ENCODE results near the gene CARS2.
"Not testable (repeated sequence)": the region's sequence is repeated elsewhere in the genome, so short reads cannot be mapped to it uniquely, and the experiment has no call there.

The CARS2 gene, protein sequence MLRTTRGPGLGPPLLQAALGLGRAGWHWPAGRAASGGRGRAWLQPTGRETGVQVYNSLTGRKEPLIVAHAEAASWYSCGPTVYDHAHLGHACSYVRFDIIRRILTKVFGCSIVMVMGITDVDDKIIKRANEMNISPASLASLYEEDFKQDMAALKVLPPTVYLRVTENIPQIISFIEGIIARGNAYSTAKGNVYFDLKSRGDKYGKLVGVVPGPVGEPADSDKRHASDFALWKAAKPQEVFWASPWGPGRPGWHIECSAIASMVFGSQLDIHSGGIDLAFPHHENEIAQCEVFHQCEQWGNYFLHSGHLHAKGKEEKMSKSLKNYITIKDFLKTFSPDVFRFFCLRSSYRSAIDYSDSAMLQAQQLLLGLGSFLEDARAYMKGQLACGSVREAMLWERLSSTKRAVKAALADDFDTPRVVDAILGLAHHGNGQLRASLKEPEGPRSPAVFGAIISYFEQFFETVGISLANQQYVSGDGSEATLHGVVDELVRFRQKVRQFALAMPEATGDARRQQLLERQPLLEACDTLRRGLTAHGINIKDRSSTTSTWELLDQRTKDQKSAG

GRCh38 chr13:110705826-110706569, at the start of gene CARS2:
Gene CARS2 (minus strand): TSS chr13:110706116. CDS start chr13:110706093, 23 bp downstream.
- in situ Hi-C loops (cut with MboI; ENCODE audit: low sequenced_read_pairs): no loop called here
- Histone ChIP-seq H3K4me3 (peak within 1 kb of the TSS; percentile 59), H3K36me3 (replicated peaks) (peaks cover 19% of the 10 kb centered on the region), H3K4me1 (peaks cover 14% of the 10 kb centered on the region), H3K27me3 (ENCODE audit: low read depth) (no peaks in the 10 kb centered on the region), H3K9me3 (no peaks in the 10 kb centered on the region)
- DNase-seq (ENCODE audit: low spot score in 2 of 2): peak; percentile 93 to 98

GRCh38 chr13:110748271-110748670, 42.4 kb upstream of the CARS2 start:
- Histone ChIP-seq H3K36me3 (replicated peaks) (no peaks in the 10 kb centered on the region), H3K4me1 (no peaks in the 10 kb centered on the region), H3K9me3 (peaks cover 8% of the 10 kb centered on the region; the same call in 1 of the 2 replicates), H3K4me3 (no peak overlapping the region), H3K27me3 (ENCODE audit: low read depth) (no peaks in the 10 kb centered on the region)
- no peak for DNase-seq (ENCODE audit: low spot score in 2 of 2)
- in situ Hi-C loops (cut with MboI; ENCODE audit: low sequenced_read_pairs): no loop called here

DNA sequence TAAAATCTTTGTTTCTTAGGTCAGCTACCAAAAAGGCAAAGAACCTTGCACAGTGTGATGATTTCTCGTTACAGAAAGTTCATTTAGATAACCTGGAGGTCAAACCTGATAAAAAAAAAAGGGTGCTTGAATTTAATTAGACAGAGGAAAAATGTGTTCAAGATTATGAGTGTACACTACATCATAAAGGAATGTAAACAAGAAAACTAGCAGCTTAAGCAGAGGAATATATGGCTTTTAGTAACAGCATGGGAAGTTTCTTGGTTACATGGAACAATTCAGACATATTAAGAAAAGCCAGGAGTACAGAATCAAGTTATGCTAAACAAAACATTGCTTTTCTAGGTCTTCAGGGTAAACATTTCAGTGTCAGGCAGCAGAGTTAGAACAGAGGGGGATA, 40.5 kb upstream of the CARS2 start:
- Histone ChIP-seq H3K36me3 (replicated peaks) (no peaks in the 10 kb centered on the region), H3K27me3 (ENCODE audit: low read depth) (no peaks in the 10 kb centered on the region), H3K4me3 (no peak overlapping the region), H3K9me3 (peaks cover 8% of the 10 kb centered on the region; the same call in 1 of the 2 replicates), H3K4me1 (no peaks in the 10 kb centered on the region)
- in situ Hi-C loops (cut with MboI; ENCODE audit: low sequenced_read_pairs): no loop called here
- DNase-seq (ENCODE audit: low spot score in 2 of 2): no peak

- in situ Hi-C loops (cut with MboI; ENCODE audit: low sequenced_read_pairs): no loop called here
- Histone ChIP-seq H3K27me3 (ENCODE audit: low read depth) (no peaks in the 10 kb centered on the region), H3K36me3 (replicated peaks) (no peaks in the 10 kb centered on the region), H3K9me3 (peaks cover 8% of the 10 kb centered on the region; the same call in 1 of the 2 replicates), H3K4me1 (no peaks in the 10 kb centered on the region), H3K4me3 (no peak overlapping the region)
- no peak for DNase-seq (ENCODE audit: low spot score in 2 of 2)
These were observed 37.8 kb upstream of the CARS2 start for GRCh38 chr13:110743687-110744086.

DNA sequence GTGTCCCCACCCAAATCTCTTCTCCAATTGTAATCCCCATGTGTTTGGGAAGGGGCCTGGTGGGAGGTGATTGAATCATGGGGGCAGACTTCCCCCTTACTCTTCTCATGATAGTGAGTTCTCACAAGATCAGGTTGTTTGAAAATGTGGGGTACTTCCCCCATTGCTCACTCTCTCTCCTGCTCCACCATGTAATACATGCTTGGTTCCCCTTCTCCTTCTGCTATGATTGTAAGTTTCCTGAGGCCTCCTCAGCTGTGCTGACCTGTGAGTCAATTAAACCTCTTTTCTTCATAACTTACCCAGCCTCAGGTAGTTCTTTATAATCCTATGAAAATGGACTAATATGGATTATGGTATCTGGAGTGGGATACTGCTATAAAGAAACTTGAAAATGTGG, 31.6 kb upstream of the CARS2 start:
- no peaks in the 10 kb centered on the region for H3K27me3 ChIP-seq (ENCODE audit: low read depth)
- DNase-seq (ENCODE audit: low spot score in 2 of 2): no peak
- in situ Hi-C loops (cut with MboI; ENCODE audit: low sequenced_read_pairs): no loop called here
- no peaks in the 10 kb centered on the region; the same call in 1 of the 2 replicates for H3K9me3 ChIP-seq
- no peaks in the 10 kb centered on the region for H3K36me3 ChIP-seq (replicated peaks)
- no peak overlapping the region for H3K4me3 ChIP-seq
- no peaks in the 10 kb centered on the region for H3K4me1 ChIP-seq

DNA sequence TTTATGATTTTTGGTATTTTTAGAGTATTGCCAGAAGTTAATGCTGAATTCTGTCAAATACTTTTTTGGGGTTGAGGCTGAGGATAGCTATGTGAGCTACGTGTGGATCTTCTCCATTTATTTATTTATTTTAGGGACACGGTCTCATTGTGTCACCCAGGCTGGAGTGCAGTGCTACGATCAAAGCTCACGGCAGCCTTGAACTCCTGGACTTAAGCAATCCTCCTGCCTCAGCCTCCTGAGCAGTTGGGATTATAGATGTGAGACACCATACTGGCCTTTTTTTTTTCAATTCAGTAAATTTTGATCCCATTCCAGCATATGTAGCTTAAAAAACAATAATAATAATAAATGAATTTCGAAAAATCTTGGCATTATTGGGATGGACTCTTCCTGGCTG, 28.6 kb upstream of the CARS2 start:
- no peaks in the 10 kb centered on the region for H3K36me3 ChIP-seq (replicated peaks)
- H3K27me3 ChIP-seq (ENCODE audit: low read depth): no peaks in the 10 kb centered on the region
- H3K9me3 ChIP-seq: no peaks in the 10 kb centered on the region; the same call in 1 of the 2 replicates
- no peak overlapping the region for H3K4me3 ChIP-seq
- H3K4me1 ChIP-seq: no peaks in the 10 kb centered on the region
- DNase-seq (ENCODE audit: low spot score in 2 of 2): no peak
- in situ Hi-C loops (cut with MboI; ENCODE audit: low sequenced_read_pairs): no loop called here

DNA sequence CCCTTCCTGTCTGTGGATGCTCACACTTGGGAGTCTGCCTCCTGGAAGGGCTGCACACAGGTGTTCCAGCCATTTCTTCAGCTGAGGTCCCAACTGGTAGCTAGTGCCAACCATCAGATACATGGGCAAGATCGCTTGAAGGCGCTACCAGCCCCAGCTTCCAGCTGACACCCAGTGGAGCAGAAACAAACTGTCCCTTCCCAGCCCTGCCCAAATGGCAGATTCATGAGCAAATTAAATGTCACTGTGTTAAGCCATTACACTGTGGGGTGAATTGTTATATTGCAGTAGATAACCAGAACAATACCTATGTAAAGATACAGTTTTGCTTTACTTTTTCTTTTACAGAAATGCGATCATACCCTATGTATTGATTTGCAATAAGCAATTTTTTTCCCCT, 25.2 kb upstream of the CARS2 start:
- H3K27me3 ChIP-seq (ENCODE audit: low read depth): no peaks in the 10 kb centered on the region
- in situ Hi-C loops (cut with MboI; ENCODE audit: low sequenced_read_pairs): no loop called here
- no peaks in the 10 kb centered on the region for H3K9me3 ChIP-seq
- no peak for DNase-seq (ENCODE audit: low spot score in 2 of 2)
- H3K4me1 ChIP-seq: no peaks in the 10 kb centered on the region
- no peak overlapping the region for H3K4me3 ChIP-seq
- no peaks in the 10 kb centered on the region for H3K36me3 ChIP-seq (replicated peaks)

DNA sequence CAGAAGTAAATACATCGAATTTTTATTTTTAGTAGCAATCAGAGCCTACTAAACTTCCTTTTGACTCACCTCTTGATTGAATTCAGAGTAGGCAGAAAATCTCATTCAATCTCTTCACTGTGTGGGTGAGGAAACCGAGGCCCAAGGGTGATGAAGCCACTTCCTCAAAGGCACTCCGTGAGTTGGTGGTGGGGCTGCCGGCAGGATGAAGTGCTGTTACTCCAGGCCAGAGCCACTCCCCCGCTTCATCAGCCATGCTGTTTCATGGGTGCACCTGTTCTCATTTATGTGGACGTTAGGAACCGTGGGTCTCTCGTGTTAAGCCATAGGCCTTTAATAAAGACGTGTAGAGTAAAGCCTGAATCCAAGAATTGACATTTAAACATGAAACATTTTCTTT, 20.8 kb upstream of the CARS2 start:
- no peak for DNase-seq (ENCODE audit: low spot score in 2 of 2)
- in situ Hi-C loops (cut with MboI; ENCODE audit: low sequenced_read_pairs): no loop called here
- Histone ChIP-seq H3K36me3 (replicated peaks) (no peaks in the 10 kb centered on the region), H3K4me3 (no peak overlapping the region), H3K9me3 (no peaks in the 10 kb centered on the region), H3K4me1 (no peaks in the 10 kb centered on the region), H3K27me3 (ENCODE audit: low read depth) (no peaks in the 10 kb centered on the region)

GRCh38 chr13:110726153-110726552, 20.2 kb upstream of the CARS2 start:
- H3K4me3 ChIP-seq; H3K27me3 ChIP-seq (ENCODE audit: low read depth); DNase-seq (ENCODE audit: low spot score in 2 of 2); H3K9me3 ChIP-seq; H3K4me1 ChIP-seq; H3K36me3 ChIP-seq (replicated peaks); in situ Hi-C loops (cut with MboI; ENCODE audit: low sequenced_read_pairs): not testable (repeated sequence)

DNA sequence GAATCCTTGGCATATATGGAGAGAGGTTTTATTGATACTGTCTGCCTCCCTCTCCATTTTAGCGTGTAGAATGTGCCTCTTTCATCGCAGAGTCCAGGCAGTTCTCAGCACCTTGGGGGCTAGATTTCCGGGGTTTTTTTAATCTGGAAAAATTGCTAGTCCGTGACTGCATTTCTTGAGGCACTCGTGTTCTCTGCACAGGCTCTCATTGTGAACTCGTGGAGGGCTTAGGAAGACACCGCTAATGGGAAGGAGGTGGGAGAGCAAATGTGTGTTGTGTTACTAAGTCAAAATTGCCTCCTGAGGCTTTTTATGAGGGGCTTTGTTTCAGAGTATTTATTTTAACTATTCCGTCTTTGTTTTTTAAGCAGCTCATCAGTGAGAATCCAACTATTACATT, 17.7 kb upstream of the CARS2 start:
- peaks cover 13% of the 10 kb centered on the region; the same call in 1 of the 2 replicates for H3K36me3 ChIP-seq (replicated peaks)
- no peaks in the 10 kb centered on the region for H3K9me3 ChIP-seq
- no peak overlapping the region for H3K4me3 ChIP-seq
- H3K4me1 ChIP-seq: no peaks in the 10 kb centered on the region
- DNase-seq (ENCODE audit: low spot score in 2 of 2): no peak
- in situ Hi-C loops (cut with MboI; ENCODE audit: low sequenced_read_pairs): no loop called here
- H3K27me3 ChIP-seq (ENCODE audit: low read depth): no peaks in the 10 kb centered on the region

DNA sequence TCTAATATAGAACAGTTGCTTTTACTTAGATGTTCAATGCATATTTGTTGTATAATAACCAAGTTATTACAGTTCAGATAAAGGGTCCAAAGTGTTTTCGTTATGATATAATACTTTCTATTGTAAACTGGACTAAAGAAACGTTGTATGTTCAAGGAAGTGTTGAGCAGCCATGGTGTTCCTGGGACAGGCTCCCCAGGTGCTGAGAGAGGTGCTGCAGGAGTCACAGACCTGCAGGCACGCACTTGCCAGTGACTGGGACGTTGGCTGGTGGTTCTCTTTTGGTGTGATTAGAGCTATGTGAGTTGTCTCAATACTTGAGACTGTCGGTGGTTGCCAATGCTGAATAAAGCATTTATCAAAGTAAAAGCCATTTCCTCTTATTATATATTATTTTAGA, 17.1 kb upstream of the CARS2 start:
- peaks cover 13% of the 10 kb centered on the region; the same call in 1 of the 2 replicates for H3K36me3 ChIP-seq (replicated peaks)
- H3K4me3 ChIP-seq: no peak overlapping the region
- in situ Hi-C loops (cut with MboI; ENCODE audit: low sequenced_read_pairs): no loop called here
- no peak for DNase-seq (ENCODE audit: low spot score in 2 of 2)
- H3K27me3 ChIP-seq (ENCODE audit: low read depth): no peaks in the 10 kb centered on the region
- peaks cover 1% of the 10 kb centered on the region for H3K4me1 ChIP-seq
- no peaks in the 10 kb centered on the region for H3K9me3 ChIP-seq

- Histone ChIP-seq H3K36me3 (replicated peaks) (peaks cover 13% of the 10 kb centered on the region), H3K4me3 (no peak overlapping the region), H3K27me3 (ENCODE audit: low read depth) (no peaks in the 10 kb centered on the region), H3K4me1 (peaks cover 4% of the 10 kb centered on the region), H3K9me3 (no peaks in the 10 kb centered on the region)
- DNase-seq (ENCODE audit: low spot score in 2 of 2): no peak
- in situ Hi-C loops (cut with MboI; ENCODE audit: low sequenced_read_pairs): loop anchor here (5.0 kb wide), 1 partner anchor 193 kb away; no protein-coding TSS in a partner anchor
These were observed 13.3 kb upstream of the CARS2 start for GRCh38 chr13:110719036-110719710.

GRCh38 chr13:110716247-110716515, 10.3 kb upstream of the CARS2 start:
- Histone ChIP-seq H3K4me1 (peaks cover 4% of the 10 kb centered on the region), H3K4me3 (peak overlapping the region; percentile 93), H3K36me3 (replicated peaks) (peaks cover 13% of the 10 kb centered on the region), H3K9me3 (no peaks in the 10 kb centered on the region), H3K27me3 (ENCODE audit: low read depth) (no peaks in the 10 kb centered on the region)
- DNase-seq (ENCODE audit: low spot score in 2 of 2): peak in 1 of 2 experiments; percentile 55
- in situ Hi-C loops (cut with MboI; ENCODE audit: low sequenced_read_pairs): loop anchor here (5.0 kb wide), 1 partner anchor 196 kb away; no protein-coding TSS in a partner anchor
